NT2/D1 (cell line): ENCODE results near the gene MCOLN1.

Experiments used
- DNase-seq: peaks from one replicate; pipeline ENCODE4 v3.0.0-alpha.2; 2011; ENCODE audit warnings: low read depth, low spot score
- H3K27me3 ChIP-seq: 2 replicates; pipeline ENCODE4 v1.6.0; 2011; ENCODE audit warnings: mild to moderate bottlenecking; ENCODE audit not compliant: insufficient read length, insufficient read depth
- H3K36me3 ChIP-seq: 2 replicates; pipeline ENCODE4 v1.6.1; 2011; ENCODE audit warnings: mild to moderate bottlenecking, low read length, mixed read lengths; ENCODE audit not compliant: insufficient read depth, insufficient read length
- H3K4me1 ChIP-seq: 2 replicates; pipeline ENCODE4 v1.5.1; 2011; ENCODE audit not compliant: insufficient read depth, insufficient read length
- H3K4me3 ChIP-seq: 2 replicates; pipeline ENCODE4 v1.5.1; 2011; ENCODE audit warnings: low read depth; ENCODE audit not compliant: insufficient read length
- H3K9ac ChIP-seq: 2 replicates; pipeline ENCODE4 v1.6.0; 2011; ENCODE audit warnings: low read depth; ENCODE audit not compliant: insufficient read length
- H3K9me3 ChIP-seq: 2 replicates; pipeline ENCODE4 v1.5.1; 2011; ENCODE audit warnings: mild to moderate bottlenecking, low read length; ENCODE audit not compliant: insufficient read depth
- SUZ12 ChIP-seq: IDR thresholded peaks from 2 replicates; pipeline ENCODE4 v1.6.1; 2011; ENCODE audit not compliant: insufficient read length, insufficient read depth; ENCODE audit errors: extremely low read depth
- YY1 ChIP-seq: IDR thresholded peaks from 2 replicates; pipeline ENCODE4 v1.6.1; 2011; ENCODE audit not compliant: insufficient read length, insufficient read depth
- ZNF274 ChIP-seq: IDR thresholded peaks from 2 replicates; pipeline ENCODE4 v1.6.1; 2011; ENCODE audit warnings: mild to moderate bottlenecking, low read depth, low read length

Gene MCOLN1

GRCh38 chr19:7505288-7505681 lies 17.1 kb upstream of the MCOLN1 start:
- Histone ChIP-seq H3K4me1 (peaks cover 22% of the 10 kb centered on the region), H3K9ac (no peak overlapping the region), H3K36me3 (no peaks in the 10 kb centered on the region), H3K9me3 (no peaks in the 10 kb centered on the region), H3K27me3 (peaks cover 34% of the 10 kb centered on the region), H3K4me3 (no peak overlapping the region)
- TF ChIP-seq YY1 = no peak
- DNase-seq = no peak

DNA sequence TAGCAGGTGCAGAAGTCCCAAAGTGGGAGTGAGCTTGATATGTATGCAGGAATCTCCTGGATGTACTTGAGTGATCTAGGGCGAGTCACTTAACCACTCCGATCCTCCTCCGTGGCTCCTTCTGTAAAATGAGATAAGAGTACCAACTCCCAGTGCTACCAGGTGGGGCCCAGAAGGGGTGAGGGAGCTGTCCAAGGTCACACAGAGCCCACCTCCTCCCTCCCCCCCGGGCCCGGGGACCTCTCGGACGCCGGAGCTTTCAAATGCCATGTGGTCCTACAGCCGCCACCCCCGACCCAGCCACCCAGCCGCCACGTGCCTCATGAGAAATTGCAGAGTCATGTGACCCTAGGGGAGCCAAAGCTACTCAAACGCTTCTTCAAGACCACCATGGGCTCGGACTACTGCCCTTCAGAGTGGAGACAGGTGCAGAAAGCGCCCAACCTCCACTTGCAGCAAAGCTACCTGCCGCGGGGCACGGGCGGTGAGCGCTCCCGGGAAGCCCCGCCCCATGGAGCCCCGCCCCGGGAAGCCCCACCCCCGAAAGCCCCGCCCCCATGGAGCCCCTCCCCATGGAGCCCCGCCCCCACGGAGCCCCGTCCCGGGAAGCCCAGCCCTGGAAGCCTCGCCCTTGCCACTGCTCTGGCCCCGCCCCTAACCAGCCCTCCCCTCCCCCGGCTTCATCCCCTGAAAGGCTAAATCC lies 16.6 kb upstream of the MCOLN1 start:
- Histone ChIP-seq H3K9ac (no peak overlapping the region), H3K36me3 (no peaks in the 10 kb centered on the region), H3K9me3 (no peaks in the 10 kb centered on the region), H3K4me1 (peaks cover 18% of the 10 kb centered on the region), H3K4me3 (peak overlapping the region; percentile 30), H3K27me3 (peaks cover 29% of the 10 kb centered on the region)
- no peak for TF ChIP-seq ZNF274
- TF ChIP-seq YY1 = no peak
- no peak for TF ChIP-seq SUZ12
- no peak for DNase-seq

DNA sequence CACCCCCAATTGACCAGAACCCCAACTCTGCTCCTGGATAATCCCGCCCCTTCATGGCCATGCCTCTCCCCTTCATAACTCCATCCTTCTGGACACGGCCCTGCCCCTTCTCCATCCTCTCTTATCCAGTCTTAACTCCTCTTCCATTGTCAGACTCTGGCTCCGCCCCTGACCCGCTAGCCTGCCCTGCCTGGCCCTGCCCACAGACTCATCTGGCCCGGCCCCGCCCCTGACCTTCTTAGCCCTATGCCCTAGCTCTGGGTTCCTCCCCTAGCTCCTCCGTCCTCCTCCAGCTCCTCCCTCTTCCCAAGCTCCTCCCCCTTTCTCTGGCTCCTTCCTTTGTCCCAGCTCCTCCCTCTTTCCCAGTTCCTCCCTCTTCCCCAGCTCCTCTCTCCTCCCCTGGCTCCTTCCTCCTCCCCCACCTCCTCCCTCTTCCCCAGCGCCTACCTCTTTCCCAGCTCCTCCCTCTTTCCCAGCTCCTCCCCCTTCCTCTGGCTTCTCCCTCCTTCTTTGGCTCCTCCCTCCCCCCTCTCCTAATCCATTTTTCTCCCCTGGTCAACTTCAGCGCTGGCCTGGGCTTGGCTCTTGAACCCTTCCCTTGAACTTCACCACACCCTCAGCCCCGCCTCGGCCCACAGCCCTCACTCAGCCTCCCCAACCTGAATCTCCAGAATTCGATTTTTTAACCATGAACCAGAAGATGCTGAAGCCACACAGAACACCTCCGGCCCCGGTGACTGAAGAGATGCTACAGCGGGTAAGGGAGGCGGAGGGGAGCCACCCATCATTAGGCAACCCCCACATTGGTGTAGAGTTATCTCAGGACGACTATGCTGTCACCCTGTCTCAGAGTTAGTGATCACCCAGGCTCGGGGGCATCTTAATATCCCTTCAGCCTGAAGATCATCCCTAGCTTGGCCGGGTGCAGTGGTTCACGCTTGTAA lies 15.8 kb upstream of the MCOLN1 start:
- Histone ChIP-seq H3K27me3 (peaks cover 21% of the 10 kb centered on the region), H3K9me3 (no peaks in the 10 kb centered on the region), H3K4me3 (no peak overlapping the region), H3K36me3 (no peaks in the 10 kb centered on the region), H3K9ac (no peak overlapping the region), H3K4me1 (peaks cover 18% of the 10 kb centered on the region)
- TF ChIP-seq ZNF274 = no peak
- DNase-seq = peak; percentile 95

DNA sequence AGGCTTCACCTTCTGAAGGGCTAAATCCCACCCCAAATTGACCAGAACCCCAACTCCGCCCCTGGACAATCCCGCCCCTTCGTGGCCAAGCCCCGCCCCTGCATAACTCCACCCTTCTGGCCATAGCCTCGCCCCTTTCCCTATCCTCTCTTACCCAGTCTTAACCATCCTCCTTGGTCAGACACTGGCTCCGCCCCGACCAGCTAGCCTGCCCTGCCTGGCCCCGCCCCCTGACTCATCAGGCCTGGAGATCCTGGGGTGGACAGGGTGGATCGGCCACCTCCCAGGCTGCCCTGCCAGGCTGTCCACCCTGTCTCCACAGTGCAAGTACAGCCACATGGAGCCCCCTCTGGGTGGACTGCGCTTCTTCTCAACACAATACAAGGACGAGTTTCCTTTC lies 14.5 kb upstream of the MCOLN1 start:
- TF ChIP-seq ZNF274 (no peak), YY1 (no peak), SUZ12 (no peak)
- no peaks in the 10 kb centered on the region for H3K36me3 ChIP-seq
- H3K9ac ChIP-seq = no peak overlapping the region
- peaks cover 18% of the 10 kb centered on the region for H3K4me1 ChIP-seq
- H3K27me3 ChIP-seq = peaks cover 10% of the 10 kb centered on the region
- DNase-seq = peak; percentile 63
- no peaks in the 10 kb centered on the region for H3K9me3 ChIP-seq
- H3K4me3 ChIP-seq = no peak overlapping the region

GRCh38 chr19:7509625-7510024 lies 12.8 kb upstream of the MCOLN1 start:
- no peak for TF ChIP-seq ZNF274
- no peak for TF ChIP-seq SUZ12
- no peak for TF ChIP-seq YY1
- H3K9me3 ChIP-seq = no peaks in the 10 kb centered on the region
- DNase-seq = no peak
- no peak overlapping the region for H3K9ac ChIP-seq
- H3K27me3 ChIP-seq = peaks cover 9% of the 10 kb centered on the region
- no peak overlapping the region for H3K4me3 ChIP-seq
- no peaks in the 10 kb centered on the region for H3K36me3 ChIP-seq
- peaks cover 18% of the 10 kb centered on the region for H3K4me1 ChIP-seq

- no peak for DNase-seq
- H3K9ac ChIP-seq = no peak overlapping the region
- no peaks in the 10 kb centered on the region for H3K27me3 ChIP-seq
- TF ChIP-seq YY1 = no peak
- no peak for TF ChIP-seq ZNF274
- TF ChIP-seq SUZ12 = no peak
- H3K4me1 ChIP-seq = peaks cover 18% of the 10 kb centered on the region
- H3K9me3 ChIP-seq = no peaks in the 10 kb centered on the region
- no peaks in the 10 kb centered on the region for H3K36me3 ChIP-seq
- no peak overlapping the region for H3K4me3 ChIP-seq
Measured at GRCh38 chr19:7512400-7512851, 10.0 kb upstream of the MCOLN1 start.

GRCh38 chr19:7513809-7514642 lies 8.4 kb upstream of the MCOLN1 start:
- Histone ChIP-seq H3K4me1 (peaks cover 9% of the 10 kb centered on the region), H3K4me3 (no peak overlapping the region), H3K36me3 (peaks cover 6% of the 10 kb centered on the region), H3K9me3 (no peaks in the 10 kb centered on the region), H3K27me3 (no peaks in the 10 kb centered on the region), H3K9ac (no peak overlapping the region)
- TF ChIP-seq YY1 = no peak
- no peak for TF ChIP-seq ZNF274
- no peak for TF ChIP-seq SUZ12
- no peak for DNase-seq
